Skin of body (tissue), 2 donors: ENCODE results near the gene NECTIN2. TPM values are rescaled to one million over a fixed set of nuclear protein-coding genes. Genes with fewer than 3 reads are reported as not detected.
"Not testable (repeated sequence)": the region's sequence is repeated elsewhere in the genome, so short reads cannot be mapped to it uniquely, and the experiment has no call there.

ENCODE experiments used
- DNase-seq: peaks from one replicate; lab custom pipeline; 2025; lab: John Stamatoyannopoulos, UW
- total RNA-seq: library from RNA; depleted of rRNA; stranded (reverse); fragments of >200 nt; gene quantifications from one replicate; pipeline ENCODE4 v1.2.3, GENCODE V29; 2014

Gene NECTIN2
- total RNA-seq, 1 donor from 2014 or later = 34.0 TPM

GRCh38 chr19:44850641-44851109, 4.6 kb downstream of the NECTIN2 start:
- no peak for DNase-seq

DNA sequence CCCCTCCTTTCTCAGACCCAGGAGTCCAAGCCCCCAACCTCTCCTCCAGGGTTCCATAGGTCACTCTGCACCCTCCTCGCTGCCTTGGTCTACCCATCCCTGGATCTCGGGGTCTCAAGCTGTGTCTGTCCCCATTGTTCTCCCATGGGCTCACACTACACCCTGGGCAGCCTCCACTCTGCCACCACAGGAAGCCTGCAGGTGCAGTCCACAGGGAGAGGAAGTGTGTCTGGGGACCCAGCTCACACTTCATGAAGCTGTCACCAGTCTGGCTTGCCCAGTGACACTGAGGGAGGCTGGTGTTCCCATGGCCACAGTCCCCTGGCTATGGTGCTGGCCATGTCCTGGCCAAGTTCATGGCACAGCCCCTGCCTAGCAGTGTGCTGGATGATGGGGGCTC, 5.3 kb downstream of the NECTIN2 start:
- DNase-seq = no peak

DNA sequence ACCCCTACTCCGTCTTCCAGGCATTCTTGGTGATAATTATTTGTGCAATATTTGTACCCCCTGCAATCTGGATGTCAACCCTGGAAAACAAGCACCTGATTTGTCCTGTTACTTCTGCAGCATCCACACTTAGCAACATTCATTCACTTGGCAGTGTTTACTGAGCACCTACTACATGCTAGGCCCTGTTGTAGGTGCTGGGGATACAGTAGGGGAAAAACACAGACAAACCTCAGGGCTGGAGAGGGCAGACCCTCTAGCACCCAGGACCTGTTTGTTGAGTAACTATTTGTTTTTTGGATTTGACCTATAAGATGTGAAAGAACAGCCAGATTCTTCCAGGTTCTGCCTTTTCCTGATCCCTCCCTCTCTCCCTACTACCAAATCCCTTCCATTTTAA, 9.5 kb downstream of the NECTIN2 start:
- DNase-seq = no peak

- DNase-seq = no peak
Observed at GRCh38 chr19:44856421-44857083, 10.5 kb downstream of the NECTIN2 start.

GRCh38 chr19:44857837-44858236, 11.7 kb downstream of the NECTIN2 start:
- no peak for DNase-seq

DNA sequence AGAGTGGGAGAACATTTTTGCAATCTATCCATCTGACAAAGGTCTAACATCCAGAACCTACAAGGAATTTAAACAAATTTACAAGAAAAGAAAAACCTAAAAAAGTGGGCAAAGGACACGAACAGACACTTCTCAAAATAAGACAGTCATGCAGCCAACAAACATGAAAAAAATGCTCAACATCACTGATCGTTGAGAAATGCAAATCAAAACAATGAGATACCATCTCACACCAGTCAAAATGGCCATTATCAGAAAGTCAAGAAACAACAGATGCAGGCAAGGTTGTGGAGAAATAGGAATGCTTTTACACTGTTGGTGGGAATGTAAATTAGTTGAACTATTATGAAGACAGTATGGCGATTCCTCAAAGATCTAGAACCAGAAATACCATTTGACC, 15.5 kb downstream of the NECTIN2 start:
- DNase-seq = not testable (repeated sequence)

- no peak for DNase-seq
Observed at GRCh38 chr19:44863990-44864389, 17.9 kb downstream of the NECTIN2 start.

GRCh38 chr19:44865196-44865767, 19.2 kb downstream of the NECTIN2 start:
- DNase-seq = no peak

- no peak for DNase-seq
Observed at GRCh38 chr19:44866664-44867063, 20.6 kb downstream of the NECTIN2 start.

- no peak for DNase-seq
Observed at GRCh38 chr19:44867578-44867977, 21.5 kb downstream of the NECTIN2 start.

GRCh38 chr19:44869733-44870470, 23.8 kb downstream of the NECTIN2 start:
- DNase-seq = no peak

DNA sequence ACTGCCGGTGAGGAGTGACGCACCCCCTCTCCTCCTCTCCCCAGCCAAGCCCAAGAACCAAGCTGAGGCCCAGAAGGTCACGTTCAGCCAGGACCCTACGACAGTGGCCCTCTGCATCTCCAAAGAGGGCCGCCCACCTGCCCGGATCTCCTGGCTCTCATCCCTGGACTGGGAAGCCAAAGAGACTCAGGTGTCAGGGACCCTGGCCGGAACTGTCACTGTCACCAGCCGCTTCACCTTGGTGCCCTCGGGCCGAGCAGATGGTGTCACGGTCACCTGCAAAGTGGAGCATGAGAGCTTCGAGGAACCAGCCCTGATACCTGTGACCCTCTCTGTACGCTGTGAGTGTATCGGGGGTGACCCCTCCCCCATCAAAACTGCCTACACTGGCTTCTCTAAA, 25.7 kb downstream of the NECTIN2 start:
- DNase-seq = no peak

- DNase-seq = no peak
Observed at GRCh38 chr19:44872661-44873060, 26.6 kb downstream of the NECTIN2 start.

DNA sequence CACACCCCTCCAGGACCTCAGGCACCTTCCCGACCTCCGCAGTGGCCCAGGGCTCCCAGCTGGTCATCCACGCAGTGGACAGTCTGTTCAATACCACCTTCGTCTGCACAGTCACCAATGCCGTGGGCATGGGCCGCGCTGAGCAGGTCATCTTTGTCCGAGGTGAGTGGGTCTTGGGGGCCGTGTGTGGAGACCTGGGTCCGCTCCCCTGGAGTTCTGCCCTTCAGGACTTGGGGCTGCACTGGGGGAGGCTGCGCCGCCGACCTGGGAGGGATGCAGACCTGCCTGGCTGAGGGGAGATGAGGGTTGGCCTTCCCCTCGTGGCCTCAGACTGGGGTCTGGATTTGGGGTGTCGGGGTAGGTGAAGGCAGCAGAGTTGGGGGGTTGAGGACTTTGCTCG, 28.2 kb downstream of the NECTIN2 start:
- no peak for DNase-seq

- no peak for DNase-seq
Observed at GRCh38 chr19:44875666-44876451, 29.8 kb downstream of the NECTIN2 start.

DNA sequence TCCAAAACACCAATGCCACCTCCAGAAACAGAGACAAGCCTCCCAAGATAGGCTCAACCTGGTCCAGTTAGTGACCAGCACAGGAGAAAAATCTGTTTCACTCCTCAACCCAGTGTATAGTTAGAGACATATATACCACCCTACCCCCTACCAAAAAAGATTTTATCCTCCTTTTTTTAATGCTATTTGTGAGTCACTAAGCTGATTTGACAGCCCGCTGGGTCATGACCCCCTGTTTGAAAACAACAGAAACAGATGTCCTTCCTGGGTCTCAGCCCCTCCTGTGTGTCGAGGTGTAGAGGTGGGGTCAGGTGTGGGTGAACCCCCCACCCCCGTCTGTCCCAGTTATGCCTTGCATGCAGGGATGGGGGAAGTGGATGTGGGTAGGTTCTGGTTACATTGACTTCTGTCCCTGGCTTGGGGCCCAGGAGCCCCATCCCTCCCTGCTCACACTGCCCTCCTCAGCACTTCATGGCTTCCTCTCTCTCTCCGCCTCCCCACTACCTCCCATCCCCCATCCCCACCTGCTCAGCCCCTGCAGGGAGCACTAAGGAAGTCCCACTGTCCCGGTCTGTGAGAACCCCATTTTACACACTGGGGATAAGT, 30.9 kb downstream of the NECTIN2 start:
- DNase-seq = no peak

DNA sequence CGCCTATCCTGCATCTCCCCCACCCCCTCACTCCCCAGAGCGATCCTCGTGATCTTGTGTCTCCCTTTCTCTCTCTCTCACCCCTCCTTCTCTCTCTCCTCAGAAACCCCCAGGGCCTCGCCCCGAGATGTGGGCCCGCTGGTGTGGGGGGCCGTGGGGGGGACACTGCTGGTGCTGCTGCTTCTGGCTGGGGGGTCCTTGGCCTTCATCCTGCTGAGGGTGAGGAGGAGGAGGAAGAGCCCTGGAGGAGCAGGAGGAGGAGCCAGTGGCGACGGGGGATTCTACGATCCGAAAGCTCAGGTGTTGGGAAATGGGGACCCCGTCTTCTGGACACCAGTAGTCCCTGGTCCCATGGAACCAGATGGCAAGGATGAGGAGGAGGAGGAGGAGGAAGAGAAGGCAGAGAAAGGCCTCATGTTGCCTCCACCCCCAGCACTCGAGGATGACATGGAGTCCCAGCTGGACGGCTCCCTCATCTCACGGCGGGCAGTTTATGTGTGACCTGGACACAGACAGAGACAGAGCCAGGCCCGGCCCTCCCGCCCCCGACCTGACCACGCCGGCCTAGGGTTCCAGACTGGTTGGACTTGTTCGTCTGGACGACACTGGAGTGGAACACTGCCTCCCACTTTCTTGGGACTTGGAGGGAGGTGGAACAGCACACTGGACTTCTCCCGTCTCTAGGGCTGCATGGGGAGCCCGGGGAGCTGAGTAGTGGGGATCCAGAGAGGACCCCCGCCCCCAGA, 32.2 kb downstream of the NECTIN2 start:
- no peak for DNase-seq

DNA sequence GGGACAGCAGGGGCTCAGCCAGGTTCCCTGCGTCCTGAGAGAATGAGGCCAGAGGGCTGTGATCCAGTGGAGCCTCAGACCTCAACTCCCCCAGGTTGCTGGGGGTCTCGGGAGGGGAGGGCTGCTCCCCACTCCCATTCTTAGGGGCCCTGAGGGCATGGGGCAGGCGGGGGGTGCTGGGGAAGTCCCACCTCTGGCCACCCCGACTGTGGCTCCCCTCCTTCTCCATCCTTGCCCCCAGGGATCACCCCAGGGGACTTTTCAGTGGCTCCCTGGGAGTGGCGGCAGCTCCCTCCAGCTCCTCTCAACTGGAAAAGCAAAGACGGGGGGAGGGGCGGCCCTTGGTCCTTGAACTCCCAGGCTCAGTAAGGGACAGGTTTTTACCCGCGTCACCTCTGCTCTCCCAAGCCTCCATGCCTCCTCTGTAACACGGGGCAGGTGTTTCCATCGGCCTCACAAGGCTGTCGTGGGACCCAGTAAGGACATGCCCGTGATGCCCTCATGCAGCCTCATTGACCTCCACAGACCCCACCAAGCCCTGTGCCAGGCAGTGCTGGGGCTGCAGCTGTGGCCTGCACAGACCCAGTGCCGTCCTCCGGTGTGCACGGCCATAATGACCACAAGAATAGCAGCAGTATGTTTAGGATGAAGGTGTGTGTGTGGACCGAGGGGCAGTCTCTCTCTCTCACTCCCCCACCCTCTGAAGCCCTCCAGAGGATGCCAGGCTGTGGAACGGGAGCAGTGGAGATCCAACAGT, 33.4 kb downstream of the NECTIN2 start:
- DNase-seq = no peak

- DNase-seq = no peak
Observed at GRCh38 chr19:44882063-44882462, 36.0 kb downstream of the NECTIN2 start.
